HK-2 (cell line): Measurements from ENCODE around the gene FOXC1.

Source experiments
- DNase-seq: peaks from one replicate; pipeline ENCODE4 v3.0.0-alpha.2; 2018; ENCODE audit not compliant: unreplicated experiment

The FOXC1 gene

GRCh38 chr6:1612299-1612973 lies 2.7 kb downstream of the FOXC1 start:
- DNase-seq, result no peak

DNA sequence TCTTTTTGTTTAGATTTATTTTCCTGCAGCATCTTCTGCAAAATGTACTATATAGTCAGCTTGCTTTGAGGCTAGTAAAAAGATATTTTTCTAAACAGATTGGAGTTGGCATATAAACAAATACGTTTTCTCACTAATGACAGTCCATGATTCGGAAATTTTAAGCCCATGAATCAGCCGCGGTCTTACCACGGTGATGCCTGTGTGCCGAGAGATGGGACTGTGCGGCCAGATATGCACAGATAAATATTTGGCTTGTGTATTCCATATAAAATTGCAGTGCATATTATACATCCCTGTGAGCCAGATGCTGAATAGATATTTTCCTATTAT lies 3.2 kb downstream of the FOXC1 start:
- no peak for DNase-seq

GRCh38 chr6:1613346-1613687 lies 3.6 kb downstream of the FOXC1 start:
- DNase-seq, result no peak

GRCh38 chr6:1613688-1614447 lies 4.2 kb downstream of the FOXC1 start:
- peak; percentile 31 for DNase-seq

DNA sequence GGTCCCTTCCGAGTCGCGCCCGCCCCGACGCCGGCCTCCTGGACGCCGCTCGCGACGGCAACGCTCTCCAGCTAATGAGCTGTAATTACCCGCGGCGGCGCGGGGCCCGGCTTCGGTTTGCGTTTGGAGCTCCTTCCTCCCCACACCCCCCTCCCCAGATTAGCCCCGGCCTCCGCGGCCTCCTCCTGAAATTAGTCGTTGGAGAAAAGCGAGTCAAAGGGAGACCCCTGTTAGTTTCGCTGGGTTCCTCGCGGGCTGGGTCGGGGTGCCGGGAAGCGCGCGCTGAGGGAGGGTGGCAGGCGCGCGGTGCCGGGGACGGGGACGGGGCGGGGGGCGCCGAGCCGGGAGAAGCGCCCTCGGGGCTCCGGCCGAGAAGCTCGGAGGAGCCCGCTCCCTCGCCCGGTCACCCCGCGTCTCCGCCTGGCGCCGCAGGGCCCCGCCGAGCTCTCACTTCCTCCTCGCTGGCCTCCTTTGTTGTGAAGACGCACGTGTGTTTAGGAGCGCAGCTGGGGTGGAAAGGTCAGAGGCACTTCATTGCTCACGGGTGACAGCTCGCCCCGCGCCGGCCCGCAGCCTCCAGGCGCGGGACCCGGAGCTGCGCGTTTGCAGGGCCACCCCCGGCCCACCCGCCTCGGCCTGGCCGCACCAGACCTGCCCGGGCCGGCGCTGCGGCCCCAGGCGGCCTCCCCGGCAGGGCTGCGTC lies 4.9 kb downstream of the FOXC1 start:
- no peak for DNase-seq

DNA sequence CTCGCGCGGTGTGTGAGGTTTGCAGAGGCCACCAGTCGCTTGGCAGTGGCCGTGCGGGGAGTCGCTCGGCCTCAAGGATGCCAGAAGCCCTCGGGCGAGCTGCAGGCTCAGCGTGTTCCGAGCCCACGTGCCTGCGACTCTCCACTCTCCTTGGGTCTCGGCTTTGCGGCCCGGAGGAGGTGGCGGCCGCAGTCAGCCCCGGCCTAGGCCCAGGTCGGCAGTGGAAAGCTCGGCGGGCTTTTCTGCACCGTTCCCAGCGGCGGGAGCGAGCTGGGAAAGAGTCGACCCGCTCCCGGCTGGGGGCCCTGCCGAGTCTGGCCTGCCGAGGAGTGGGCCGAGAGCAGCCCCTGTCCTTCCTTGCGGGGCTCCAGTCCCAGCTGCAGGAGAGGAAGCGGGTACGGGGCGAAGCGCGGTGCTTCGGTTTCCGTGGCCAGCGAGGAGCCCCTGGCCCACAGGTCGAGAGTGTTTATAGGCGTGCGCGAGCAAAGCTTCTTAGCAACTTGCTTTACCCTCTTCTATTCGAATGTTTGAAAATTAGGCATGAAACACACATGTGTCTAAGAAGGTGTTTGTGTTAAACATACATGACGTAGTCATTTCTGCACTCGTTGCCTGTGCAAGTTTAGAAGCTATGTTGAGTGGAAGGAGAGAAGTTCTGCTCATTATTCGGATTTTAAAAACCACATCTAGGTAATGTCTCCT lies 5.6 kb downstream of the FOXC1 start:
- no peak for DNase-seq

- no peak for DNase-seq
These were observed 6.2 kb downstream of the FOXC1 start for GRCh38 chr6:1615853-1616420.

- no peak for DNase-seq
These were observed 7.2 kb downstream of the FOXC1 start for GRCh38 chr6:1616701-1617463.

GRCh38 chr6:1617466-1618310 lies 8.0 kb downstream of the FOXC1 start:
- DNase-seq, result no peak

- no peak for DNase-seq
These were observed 8.8 kb downstream of the FOXC1 start for GRCh38 chr6:1618311-1619097.

DNA sequence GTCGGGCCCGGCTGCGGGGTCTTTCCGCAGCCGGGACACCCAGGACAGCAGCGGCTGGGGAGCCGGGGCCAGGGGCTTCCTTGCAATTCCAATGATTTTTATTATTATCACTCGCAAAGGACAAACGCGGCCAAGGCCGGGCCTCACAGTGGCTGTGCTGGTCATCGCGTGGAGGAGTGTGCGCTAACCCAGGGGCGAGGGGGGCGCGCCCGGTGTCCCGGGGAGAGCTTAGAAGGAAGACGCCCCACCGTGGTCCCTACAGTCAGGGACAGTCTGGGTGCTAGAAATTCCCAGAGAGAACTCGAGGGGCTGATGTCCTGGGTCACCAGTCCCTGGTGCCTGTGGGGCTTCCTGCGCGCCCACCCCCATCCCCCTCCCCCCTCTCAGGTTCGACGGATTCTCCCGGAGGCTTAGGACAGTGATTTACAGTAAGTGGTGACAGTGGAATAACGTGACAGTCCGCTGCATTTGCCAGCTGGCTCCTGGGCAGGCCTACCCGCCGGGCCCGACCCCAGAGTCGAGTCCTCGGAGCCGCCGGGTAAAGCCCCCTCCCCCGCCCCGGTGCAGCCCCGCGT lies 9.5 kb downstream of the FOXC1 start:
- DNase-seq, result no peak

DNA sequence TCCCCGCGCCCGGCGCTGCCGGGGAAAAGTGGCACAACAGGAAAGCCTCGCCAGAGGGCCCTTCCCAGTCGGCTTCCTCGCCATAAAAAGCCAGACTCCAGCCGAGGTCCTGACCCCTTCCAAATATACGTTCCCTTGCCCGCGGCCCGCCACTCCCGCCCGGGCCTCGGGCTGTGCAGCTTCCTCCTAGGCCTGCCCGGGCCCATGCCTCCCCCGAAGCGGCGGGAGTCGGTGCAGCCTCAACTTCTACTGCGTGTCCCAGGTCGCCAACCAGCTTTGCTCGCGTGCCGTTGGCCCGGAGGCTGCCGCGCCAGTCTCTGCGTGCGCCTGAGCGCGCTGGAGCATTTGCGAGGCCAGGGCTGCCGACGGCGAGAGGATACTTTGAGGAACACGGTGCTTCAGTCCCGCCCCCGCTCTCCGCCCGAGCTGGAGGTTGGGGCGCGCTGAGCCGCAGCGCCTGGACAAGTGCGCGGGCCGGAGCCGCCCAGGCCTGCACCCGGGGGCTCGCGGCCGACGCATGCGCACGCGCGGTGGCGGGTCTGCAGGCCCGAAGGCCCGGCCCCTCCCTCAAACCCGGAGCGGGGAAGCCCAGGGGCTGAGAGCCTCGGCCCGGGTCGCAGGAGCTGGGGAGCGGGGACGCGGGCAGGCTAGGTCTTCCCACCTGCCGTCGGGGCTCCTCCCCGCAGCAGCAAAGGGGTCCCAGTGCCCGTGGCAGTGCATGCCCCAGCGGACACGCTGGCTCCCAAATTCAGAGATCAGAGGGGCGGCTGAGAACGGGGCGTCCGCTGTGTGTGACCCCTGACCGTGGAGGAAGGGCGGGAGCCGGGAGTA lies 10.2 kb downstream of the FOXC1 start:
- DNase-seq, result no peak

DNA sequence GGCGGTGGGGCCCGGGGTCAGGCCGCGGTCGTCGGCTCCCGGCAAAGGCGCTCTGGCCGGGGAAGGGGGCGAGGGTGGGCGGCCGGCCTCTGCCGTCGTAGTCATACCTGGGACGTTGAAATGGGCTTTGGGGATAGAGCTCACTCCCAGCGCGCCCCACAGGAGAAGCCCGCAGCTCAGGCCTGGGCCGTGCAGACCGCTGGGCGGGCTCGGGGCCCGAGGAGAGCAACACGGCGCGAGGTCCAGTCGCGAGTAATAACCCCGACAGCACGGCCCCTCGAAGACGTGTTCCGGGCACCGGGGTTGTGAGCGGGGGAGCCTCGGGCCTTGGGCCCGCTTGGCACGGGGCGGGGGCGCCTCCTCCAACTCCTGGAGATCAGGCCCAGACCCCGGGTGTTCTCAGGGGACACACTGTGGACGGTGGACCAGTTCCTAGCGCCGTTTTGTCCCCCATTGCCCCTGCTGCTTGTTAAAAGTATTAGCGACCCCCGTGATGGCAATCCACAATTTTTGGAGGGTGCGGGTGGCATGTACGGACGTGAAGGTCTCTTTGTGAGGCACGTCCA lies 10.9 kb downstream of the FOXC1 start:
- DNase-seq, result no peak

GRCh38 chr6:1621070-1621701 lies 11.5 kb downstream of the FOXC1 start:
- DNase-seq, result no peak

GRCh38 chr6:1622220-1622850 lies 12.6 kb downstream of the FOXC1 start:
- DNase-seq, result no peak

GRCh38 chr6:1622851-1623768 lies 13.4 kb downstream of the FOXC1 start:
- DNase-seq, result no peak
